ENCODE data around the gene CD6.

- TF ChIP-seq GATA2 (IDR thresholded peaks at IDR 0.05; ENCODE audit: low read depth, low read length) = no peak
- TF ChIP-seq GATA3 (IDR thresholded peaks at IDR 0.05; ENCODE audit: low read depth, low read length) = no peak
These were observed 47.8 kb downstream of the CD6 start for GRCh38 chr11:61019037-61019831.
